COR-L47 (cell line): ENCODE results near the gene NOS1AP.
A peak's percentile ranks its signal among the peaks of the same experiment; 100 is the strongest.
"Not testable (repeated sequence)": the region's sequence is repeated elsewhere in the genome, so short reads cannot be mapped to it uniquely, and the experiment has no call there.

Source experiments
- DNase-seq: peaks from one replicate; lab custom pipeline; 2025; lab: John Stamatoyannopoulos, UW

NOS1AP gene

GRCh38 chr1:162069334-162070093 lies at the start of gene NOS1AP:
TSS of gene NOS1AP (plus strand) at chr1:162069691. CDS start at chr1:162070178, 487 bp downstream.
- DNase-seq = peak; percentile 77

DNA sequence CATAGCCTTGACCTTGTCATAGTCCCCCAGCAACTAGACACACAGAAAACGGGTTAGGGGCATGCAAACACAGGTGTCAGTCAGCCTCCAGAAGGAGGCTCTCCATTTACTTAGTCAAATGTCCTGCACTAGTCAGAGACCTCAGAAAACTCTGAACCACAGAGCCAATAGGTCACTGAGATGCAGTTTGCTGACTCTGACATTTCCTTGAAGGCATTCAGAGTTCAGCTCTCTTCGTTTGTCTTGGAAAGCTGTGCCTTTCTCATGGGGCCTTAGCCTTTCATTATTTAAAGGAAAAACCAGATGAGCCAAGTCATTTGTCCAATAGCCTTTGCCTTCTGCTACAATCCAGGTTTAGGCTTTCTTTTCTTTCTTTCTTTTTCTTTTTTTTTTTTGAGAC lies 49.3 kb upstream of the NOS1AP start:
- no peak for DNase-seq

DNA sequence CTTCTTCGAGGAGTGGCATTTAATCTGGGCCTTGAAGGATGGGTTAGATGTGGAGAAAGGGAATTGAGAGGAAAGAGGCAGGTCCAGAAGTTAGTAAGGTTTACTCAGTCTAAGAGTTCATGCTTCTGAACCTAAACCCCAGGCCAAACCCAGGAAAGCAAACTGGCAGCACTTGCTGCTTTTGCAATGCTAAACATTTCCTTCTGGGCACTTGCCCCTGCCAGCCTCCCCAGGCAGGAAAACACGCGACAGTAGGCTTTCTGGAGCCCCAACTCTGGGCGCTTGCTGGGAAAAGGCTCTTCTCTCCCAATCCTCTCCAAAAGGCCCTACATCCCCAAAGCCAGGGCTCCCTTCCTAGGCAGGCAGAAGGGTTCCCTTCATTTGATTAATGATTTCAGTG lies 48.4 kb upstream of the NOS1AP start:
- no peak for DNase-seq

GRCh38 chr1:162022626-162023025 lies 46.9 kb upstream of the NOS1AP start:
- no peak for DNase-seq

DNA sequence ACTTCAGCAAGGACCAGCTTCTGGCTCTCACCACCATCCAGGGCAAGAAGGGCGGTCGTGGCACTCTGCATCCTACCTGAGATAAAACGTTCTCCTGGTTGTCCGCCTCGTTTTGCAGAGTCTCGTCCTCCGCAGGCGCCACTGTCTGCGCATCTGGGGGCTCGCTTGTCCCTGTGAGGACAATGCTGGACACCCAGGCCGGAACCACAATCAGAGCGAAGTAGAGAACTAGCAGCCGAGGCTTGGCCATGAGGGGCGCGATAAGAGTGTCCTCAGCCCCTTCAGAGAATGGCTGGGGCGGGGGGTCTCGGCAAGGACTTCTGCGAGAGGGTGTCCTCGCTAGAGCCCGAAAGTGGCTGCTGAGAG lies 46.3 kb upstream of the NOS1AP start:
- no peak for DNase-seq

DNA sequence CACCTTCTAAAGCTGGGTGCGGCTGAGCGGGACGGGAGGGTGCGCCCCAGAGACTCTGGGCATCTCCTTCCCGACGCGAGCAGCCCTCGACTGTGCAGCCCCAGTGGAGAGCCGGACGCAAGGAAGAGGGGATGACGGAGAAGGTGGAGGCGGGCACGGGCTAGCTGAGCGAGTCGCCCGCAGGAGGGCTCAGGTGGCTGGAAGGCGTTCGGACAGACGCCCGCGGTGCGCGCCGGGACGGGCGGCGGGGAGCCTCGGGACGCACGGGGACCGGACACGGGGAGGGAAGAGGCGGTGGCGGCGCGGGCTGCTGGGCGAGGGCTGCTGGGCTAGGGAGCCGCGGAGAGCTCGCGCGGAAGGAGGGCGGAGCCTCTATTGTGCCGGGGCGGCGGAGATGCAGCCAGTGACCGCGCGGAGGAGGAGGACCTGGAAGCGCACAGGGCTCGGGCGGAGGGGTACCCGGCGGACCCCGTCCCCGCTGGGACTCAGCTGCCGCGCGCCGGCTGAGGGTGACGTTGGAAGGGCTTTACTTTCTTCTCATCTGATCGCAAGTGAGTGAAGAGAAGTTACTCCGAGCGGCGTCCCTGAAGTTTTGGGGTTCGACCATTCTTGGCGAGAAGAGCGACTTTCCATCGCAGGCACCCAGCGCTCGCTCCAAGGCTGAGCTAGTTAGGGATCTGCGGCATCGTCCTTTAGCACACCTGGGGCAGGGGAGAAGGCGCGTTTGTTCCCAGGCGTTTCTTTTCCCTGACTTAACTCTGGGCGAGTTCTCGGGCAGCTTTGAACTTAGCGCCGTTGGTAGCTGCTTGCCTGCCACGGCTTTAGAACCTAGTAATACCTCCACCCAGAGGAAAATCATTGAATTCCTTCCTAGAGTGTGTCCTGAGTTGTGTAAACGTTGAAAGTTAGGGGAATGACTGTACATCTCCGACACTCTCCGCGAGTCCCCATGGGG lies 45.7 kb upstream of the NOS1AP start, which contains the start of gene OLFML2B:
Gene OLFML2B, minus strand, starts transcription at position 323 of the 955 bp plus-strand sequence. CDS start 439 bp downstream, outside the sequence.
- peak; percentile 37 for DNase-seq

GRCh38 chr1:162025541-162025940 lies 44.0 kb upstream of the NOS1AP start:
- no peak for DNase-seq

DNA sequence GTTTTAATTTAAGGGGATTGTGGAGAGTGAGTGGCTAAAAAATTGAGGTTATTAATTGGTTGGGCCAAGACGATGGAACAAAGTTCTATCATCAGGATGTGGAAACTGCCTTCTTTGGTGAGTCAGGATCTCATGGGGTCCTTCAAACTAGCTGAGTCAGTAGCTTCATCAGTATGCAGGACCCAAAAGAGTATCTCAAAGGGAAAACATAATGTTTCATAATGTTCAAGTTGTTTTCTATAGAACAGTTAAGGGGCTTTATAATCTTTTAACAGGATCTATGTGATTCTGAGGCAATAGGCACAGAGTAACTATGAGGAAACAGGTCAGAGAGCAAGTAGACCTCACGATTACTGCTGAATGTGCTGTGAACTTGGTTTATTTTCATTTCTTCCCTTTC lies 42.6 kb upstream of the NOS1AP start:
- DNase-seq = no peak

GRCh38 chr1:162028726-162029125 lies 40.8 kb upstream of the NOS1AP start:
- DNase-seq = no peak

DNA sequence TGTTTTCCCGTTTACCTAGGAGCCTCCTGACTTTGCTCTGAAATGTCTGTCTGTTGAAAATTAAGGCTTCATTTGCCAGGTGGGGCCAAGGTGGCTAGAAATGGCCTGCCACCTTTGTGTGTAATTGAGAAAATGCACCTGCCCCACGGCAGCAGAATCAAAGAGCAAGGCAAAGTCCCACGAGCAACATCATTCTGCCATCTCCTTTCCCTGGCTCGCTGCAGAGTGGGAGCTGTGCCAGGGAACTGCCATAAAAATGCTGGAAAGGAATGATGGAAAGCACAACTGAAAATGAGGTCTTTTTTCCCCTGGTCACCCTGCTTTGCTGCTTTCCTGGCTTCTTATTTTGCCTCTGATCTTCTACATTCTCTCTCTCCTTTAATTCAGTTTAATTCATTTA lies 40.3 kb upstream of the NOS1AP start:
- no peak for DNase-seq

- DNase-seq = no peak
These were observed 38.7 kb upstream of the NOS1AP start for GRCh38 chr1:162030759-162031280.

- DNase-seq = no peak
These were observed 36.1 kb upstream of the NOS1AP start for GRCh38 chr1:162033428-162033827.

- no peak for DNase-seq
These were observed 34.2 kb upstream of the NOS1AP start for GRCh38 chr1:162035241-162035640.

- DNase-seq = no peak
These were observed 33.3 kb upstream of the NOS1AP start for GRCh38 chr1:162036163-162036562.

DNA sequence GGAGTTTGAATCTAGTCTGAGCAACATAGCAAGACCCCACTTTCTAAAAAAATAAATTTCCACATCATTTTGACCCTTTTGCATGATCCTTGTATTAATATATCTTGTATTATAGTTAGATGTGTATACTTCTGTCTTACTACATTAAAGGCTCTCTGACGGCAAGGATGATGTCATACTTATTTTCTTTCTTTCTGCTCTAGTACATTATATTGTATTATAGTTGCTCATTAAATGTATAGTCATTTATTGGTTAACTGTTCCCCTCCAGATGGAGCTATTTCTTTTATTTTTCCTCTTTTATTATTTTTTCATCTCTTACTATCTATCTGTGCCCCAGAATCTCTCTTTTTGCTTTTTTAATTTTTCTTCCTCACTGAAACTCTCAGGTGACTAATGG lies 30.9 kb upstream of the NOS1AP start:
- DNase-seq = no peak

GRCh38 chr1:162040001-162040400 lies 29.5 kb upstream of the NOS1AP start:
- no peak for DNase-seq

- DNase-seq = no peak
These were observed 28.8 kb upstream of the NOS1AP start for GRCh38 chr1:162040657-162041056.

GRCh38 chr1:162042361-162042760 lies 27.1 kb upstream of the NOS1AP start:
- no peak for DNase-seq

DNA sequence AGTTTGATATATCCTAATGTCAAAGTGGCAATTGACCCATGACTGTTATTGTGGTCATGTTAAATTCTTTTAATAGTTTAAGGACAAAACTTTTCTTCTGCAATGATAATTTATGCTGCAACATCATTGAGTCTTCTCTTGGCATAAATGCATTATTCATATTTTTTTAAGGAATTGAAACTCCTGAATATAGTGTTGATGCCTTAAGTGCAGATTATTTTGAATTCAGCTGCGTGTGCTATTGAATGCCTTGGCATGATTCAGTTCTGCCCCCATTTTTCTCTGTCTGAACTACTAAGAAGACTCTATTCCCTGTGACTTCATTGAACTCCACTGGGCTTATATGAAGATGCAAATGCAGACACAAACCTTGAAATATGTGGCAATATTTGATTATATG lies 22.6 kb upstream of the NOS1AP start:
- DNase-seq = no peak

DNA sequence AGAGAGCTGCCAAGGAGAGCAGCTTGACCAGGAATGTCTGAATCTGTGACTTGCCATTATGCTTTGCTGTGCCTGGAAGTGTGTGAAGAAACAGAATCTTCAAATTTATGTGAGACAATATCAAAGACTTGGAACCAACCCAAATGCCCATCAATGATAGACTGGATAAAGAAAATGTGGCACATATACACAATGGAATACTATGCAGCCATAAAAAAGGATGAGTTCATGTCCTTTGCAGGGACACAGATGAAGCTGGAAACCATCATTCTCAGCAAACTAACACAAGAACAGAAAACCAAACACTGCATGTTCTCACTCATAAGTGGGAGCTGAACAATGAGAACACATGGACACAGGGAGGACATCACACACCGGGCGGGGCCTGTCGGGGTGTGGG lies 15.5 kb upstream of the NOS1AP start:
- DNase-seq = not testable (repeated sequence)

- no peak for DNase-seq
These were observed 14.4 kb upstream of the NOS1AP start for GRCh38 chr1:162055062-162055461.

- peak; percentile 64 for DNase-seq
These were observed 13.4 kb upstream of the NOS1AP start for GRCh38 chr1:162056043-162056442.

- no peak for DNase-seq
These were observed 12.9 kb upstream of the NOS1AP start for GRCh38 chr1:162056579-162056978.
